SK-N-SH (cell line): ENCODE results near the gene TCF23. TPM values are rescaled to one million over a fixed set of nuclear protein-coding genes. Genes with fewer than 3 reads are reported as not detected.
A peak's percentile ranks its signal among the peaks of the same experiment; 100 is the strongest.

ENCODE experiments used
- CTCF ChIA-PET: fragments of 300-600, 350-600 bp; formaldehyde crosslinking; extraction: SDS; loops from one replicate; lab custom pipeline; 2021; lab: Yijun Ruan, JAX
- POLR2A ChIA-PET: fragments of 350-600 bp; sonication (Branson Sonifier 250); formaldehyde crosslinking; extraction: SDS; loops from one replicate; lab custom pipeline; 2020; ENCODE audit warnings: antibody characterized with exemption, inconsistent platforms; lab: Yijun Ruan, JAX
- DNase-seq: peaks from one replicate; pipeline ENCODE4 v3.0.0; 2012
- H2AFZ ChIP-seq: fragments of 200-600 bp; sonication (generic); 2 replicates; pipeline ENCODE4 v1.8.1; 2016; ENCODE audit warnings: antibody characterized with exemption, mild to moderate bottlenecking, low read depth
- H3F3A ChIP-seq: fragments of 200-600 bp; sonication (generic); replicated peaks from 2 replicates; pipeline ENCODE3; 2016; ENCODE audit warnings: antibody characterized with exemption, mild to moderate bottlenecking; ENCODE audit not compliant: insufficient read depth
- H3K27ac ChIP-seq, 2 experiments: fragments of 200-500 bp in 1 of 2; fragments of 200-600 bp in 1 of 2; sonication (Bioruptor generic) in 1 of 2; sonication (generic), shearing (Covaris generic) in 1 of 2; 2 replicates each; pipeline versions ENCODE4 v1.5.1 to v1.6.1; 2014 to 2016; ENCODE audit warnings: low read depth in 2 of 2, inconsistent platforms in 1 of 2, low read length in 1 of 2, mild to moderate bottlenecking in 1 of 2, mixed read lengths in 1 of 2
- H3K27me3 ChIP-seq: fragments of 200-600 bp; sonication (generic), shearing (Covaris generic); 2 replicates; pipeline ENCODE4 v1.6.1; 2016; ENCODE audit warnings: mixed run types; ENCODE audit not compliant: insufficient read depth
- H3K36me3 ChIP-seq, 2 experiments: fragments of 200-500 bp in 1 of 2; fragments of 200-600 bp in 1 of 2; sonication (Bioruptor generic) in 1 of 2; sonication (generic) in 1 of 2; replicated peaks in 1 of 2; 2 replicates each; pipeline versions ENCODE3 to v1.5.1; 2014 to 2016; ENCODE audit warnings: low read length in 1 of 2, mild to moderate bottlenecking in 1 of 2; ENCODE audit not compliant: insufficient read depth in 2 of 2, control insufficient read depth in 1 of 2
- H3K4me1 ChIP-seq, 2 experiments: fragments of 200-500 bp in 1 of 2; fragments of 200-600 bp in 1 of 2; sonication (Bioruptor generic) in 1 of 2; sonication (generic), shearing (Covaris generic) in 1 of 2; 2 replicates each; pipeline versions ENCODE4 v1.5.1 to v1.6.1; 2014 to 2016; ENCODE audit warnings: low read depth in 1 of 2, low read length in 1 of 2, mixed run types in 1 of 2; ENCODE audit not compliant: insufficient read depth in 2 of 2, control insufficient read depth in 1 of 2
- H3K4me2 ChIP-seq: fragments of 200-600 bp; sonication (generic), shearing (Covaris generic); 2 replicates; pipeline ENCODE4 v1.6.1; 2017; ENCODE audit warnings: mixed run types
- H3K4me3 ChIP-seq, 2 experiments: fragments of 200-500 bp in 1 of 2; fragments of 200-600 bp in 1 of 2; sonication (Bioruptor generic) in 1 of 2; sonication (generic), shearing (Covaris generic) in 1 of 2; 2 replicates each; pipeline versions ENCODE4 v1.5.1 to v1.8.1; 2014 to 2016; ENCODE audit warnings: low read depth in 2 of 2, inconsistent platforms in 1 of 2, low read length in 1 of 2, mild to moderate bottlenecking in 1 of 2, mixed read lengths in 1 of 2, moderate library complexity in 1 of 2
- H3K79me2 ChIP-seq: fragments of 200-600 bp; sonication (generic); 2 replicates; pipeline ENCODE4 v1.8.1; 2017; ENCODE audit warnings: mild to moderate bottlenecking; ENCODE audit not compliant: insufficient read depth
- H3K9ac ChIP-seq: fragments of 200-600 bp; sonication (generic); 2 replicates; pipeline ENCODE4 v1.6.1; 2017; ENCODE audit warnings: mixed run types
- H3K9me2 ChIP-seq: fragments of 200-600 bp; sonication (generic); 2 replicates; pipeline ENCODE4 v1.6.1; 2017; ENCODE audit warnings: mixed run types
- H3K9me3 ChIP-seq: fragments of 200-600 bp; sonication (generic); 2 replicates; pipeline ENCODE4 v1.6.1; 2017; ENCODE audit warnings: mixed run types, mild to moderate bottlenecking, moderate library complexity
- H4K20me1 ChIP-seq: fragments of 200-600 bp; sonication (generic); 2 replicates; pipeline ENCODE4 v1.6.1; 2017; ENCODE audit warnings: mild to moderate bottlenecking, mixed run types; ENCODE audit not compliant: insufficient read depth
- CHD2 ChIP-seq: fragments of 150-350 bp; IDR thresholded peaks from 2 replicates; pipeline ENCODE4 v1.6.1; 2018; ENCODE audit warnings: low read length; ENCODE audit not compliant: partially characterized antibody
- ELF1 ChIP-seq: IDR thresholded peaks from 2 replicates; pipeline ENCODE4 v1.4.0; 2012
- FOSL2 ChIP-seq: IDR thresholded peaks from 2 replicates; pipeline ENCODE4 v1.4.0; 2012; ENCODE audit warnings: low read depth, mild to moderate bottlenecking, moderate library complexity, borderline replicate concordance
- FOXJ3 ChIP-seq: sonication (generic); formaldehyde crosslinking; IDR thresholded peaks from 2 replicates; pipeline ENCODE4 v1.5.1; 2020; ENCODE audit warnings: mild to moderate bottlenecking, missing genetic modification reagents
- FOXM1 ChIP-seq: IDR thresholded peaks from 2 replicates; pipeline ENCODE4 v1.4.0; 2012; ENCODE audit warnings: low read depth, mild to moderate bottlenecking
- GABPA ChIP-seq: IDR thresholded peaks from 2 replicates; pipeline ENCODE4 v1.4.0; 2012; ENCODE audit warnings: low read depth, mild to moderate bottlenecking
- GATA2 ChIP-seq: sonication (generic); formaldehyde crosslinking; IDR thresholded peaks from 2 replicates; pipeline ENCODE4 v1.5.0; 2020; ENCODE audit warnings: mild to moderate bottlenecking, missing genetic modification reagents
- JUND ChIP-seq: IDR thresholded peaks from 2 replicates; pipeline ENCODE4 v1.4.0; 2012
- MAX ChIP-seq: IDR thresholded peaks from 2 replicates; pipeline ENCODE4 v1.4.0; 2012; ENCODE audit warnings: low read depth
- POLR2AphosphoS5 ChIP-seq: IDR thresholded peaks from 2 replicates; pipeline ENCODE4 v1.6.1; 2012; ENCODE audit warnings: low read depth, low read length
- RAD21 ChIP-seq: IDR thresholded peaks from 2 replicates; pipeline ENCODE4 v1.6.1; 2012; ENCODE audit warnings: mild to moderate bottlenecking, low read length
- RFX5 ChIP-seq: IDR thresholded peaks from 2 replicates; pipeline ENCODE4 v1.6.1; 2012; ENCODE audit warnings: mild to moderate bottlenecking, improper control_type of control experiment, low read length
- RXRA ChIP-seq: IDR thresholded peaks from 2 replicates; pipeline ENCODE4 v1.4.0; 2012; ENCODE audit warnings: low read depth, mild to moderate bottlenecking, borderline replicate concordance
- SIN3A ChIP-seq: IDR thresholded peaks from 2 replicates; pipeline ENCODE4 v1.6.1; 2012; ENCODE audit warnings: low read depth, mild to moderate bottlenecking, low read length, moderate library complexity, borderline replicate concordance
- SMC3 ChIP-seq: IDR thresholded peaks from 2 replicates; pipeline ENCODE4 v1.6.1; 2012; ENCODE audit warnings: low read depth, low read length, improper control_type of control experiment
- TAF1 ChIP-seq: IDR thresholded peaks from 2 replicates; pipeline ENCODE4 v1.6.1; 2012; ENCODE audit warnings: low read depth, mild to moderate bottlenecking, low read length, moderate library complexity, borderline replicate concordance
- YY1 ChIP-seq: IDR thresholded peaks from 2 replicates; pipeline ENCODE4 v1.4.0; 2012; ENCODE audit warnings: low read depth, mild to moderate bottlenecking
- WGBS: methylation state at CpG from one replicate; pipeline ENCODE4 v1.1.6; 2017; ENCODE audit warnings: low lambda C conversion rate; 5-methylcytosine and 5-hydroxymethylcytosine counted together
- polyA plus RNA-seq, 3 experiments: library from polyadenylated mRNA; depleted of rRNA; stranded (reverse); fragments of >200 nt; gene quantifications; 2 replicates each; pipeline ENCODE4 v1.2.3, GENCODE V29; 2012
- TF ChIP-seq, protein P1 (sequence below): fragments of 200-600 bp; sonication (generic); IDR thresholded peaks from 2 replicates; pipeline ENCODE4 v1.6.1; 2017; ENCODE audit warnings: antibody characterized with exemption, mild to moderate bottlenecking, moderate library complexity
- TF ChIP-seq, protein P2 (sequence below): fragments of 150-350 bp; IDR thresholded peaks from 2 replicates; pipeline ENCODE4 v1.6.1; 2016; ENCODE audit warnings: mild to moderate bottlenecking, low read depth, low read length

The TCF23 gene
- polyA plus RNA-seq, 1 of the 3 experiments (the other 2 are of a cell fraction), result not detected

DNA sequence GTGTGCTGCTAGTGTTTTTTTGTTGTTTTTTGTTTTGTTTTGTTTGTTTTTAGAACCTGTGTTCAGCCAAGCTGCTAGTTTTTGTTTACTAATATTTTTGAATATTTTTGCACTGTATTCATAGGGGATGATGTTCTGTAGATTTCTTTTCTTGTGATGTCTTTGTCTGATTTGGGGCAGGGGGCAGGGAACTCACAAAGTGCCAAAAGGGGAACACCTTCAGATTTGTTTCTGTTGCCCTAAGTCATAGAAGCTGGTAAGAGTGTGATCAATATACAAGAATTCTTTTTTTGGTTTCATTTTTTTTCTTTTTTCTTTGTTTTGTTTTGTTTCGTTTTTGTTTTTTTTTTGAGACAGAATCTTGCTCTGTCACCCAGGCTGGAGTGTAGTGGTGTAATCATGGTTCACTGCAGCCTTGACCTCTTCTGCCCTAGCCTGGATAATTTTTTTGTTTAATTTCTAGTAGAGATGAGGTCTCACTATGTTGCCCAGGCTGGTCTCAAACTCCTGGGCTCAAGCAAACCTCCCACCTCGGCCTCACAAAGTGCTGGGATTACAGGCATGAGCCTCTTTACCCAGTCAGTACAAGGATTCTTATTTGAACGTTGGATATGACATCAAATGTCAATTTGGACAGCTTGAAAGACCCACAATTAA lies 30.7 kb downstream of the TCF23 start:
- Histone ChIP-seq H3K4me1 (peaks cover 3 to 29% of the 10 kb centered on the region in 2 experiments; a peak in 3 of 4 replicates), H3K4me2 (peak overlapping the region; percentile 36; the same call in 1 of the 2 replicates)
- POLR2A ChIA-PET, result no interaction called here

More for the DNA sequence above, 30.7 kb downstream of the TCF23 start:
- Histone ChIP-seq H3K9ac (peak overlapping the region; percentile 20), H4K20me1 (no peaks in the 10 kb centered on the region), H2AFZ (no peak overlapping the region; the same call in 1 of the 2 replicates), H3K27me3 (no peaks in the 10 kb centered on the region), H3K79me2 (no peaks in the 10 kb centered on the region), H3K27ac (peak overlapping the region in 1 of 2 experiments; percentile 80; a peak in 1 of 4 replicates), H3K4me3 (no peak overlapping the region), H3K9me2 (no peaks in the 10 kb centered on the region), H3F3A (peaks cover 4% of the 10 kb centered on the region), H3K36me3 (no peaks in the 10 kb centered on the region), H3K9me3 (no peaks in the 10 kb centered on the region)
- WGBS, result 34% methylated on average over 3 of the region's 3 CpGs
- CTCF ChIA-PET, result interaction anchor here (1.8 to 4.0 kb wide), 2 partner anchors 10 to 12 kb away, joined by 9 to 24 read pairs; no protein-coding TSS in a partner anchor
- no peak for DNase-seq
- TF ChIP-seq YY1 (no peak), SIN3A (no peak), RAD21 (no peak), SMC3 (no peak), GABPA (no peak), MAX (no peak), FOXJ3 (CRISPR knock-in tag) (no peak), CHD2 (no peak), RFX5 (no peak), GATA2 (CRISPR knock-in tag) (no peak), JUND (no peak), ELF1 (no peak), TAF1 (no peak), FOSL2 (no peak), POLR2AphosphoS5 (no peak), FOXM1 (no peak), RXRA (no peak)
- TF ChIP-seq, protein P1, sequence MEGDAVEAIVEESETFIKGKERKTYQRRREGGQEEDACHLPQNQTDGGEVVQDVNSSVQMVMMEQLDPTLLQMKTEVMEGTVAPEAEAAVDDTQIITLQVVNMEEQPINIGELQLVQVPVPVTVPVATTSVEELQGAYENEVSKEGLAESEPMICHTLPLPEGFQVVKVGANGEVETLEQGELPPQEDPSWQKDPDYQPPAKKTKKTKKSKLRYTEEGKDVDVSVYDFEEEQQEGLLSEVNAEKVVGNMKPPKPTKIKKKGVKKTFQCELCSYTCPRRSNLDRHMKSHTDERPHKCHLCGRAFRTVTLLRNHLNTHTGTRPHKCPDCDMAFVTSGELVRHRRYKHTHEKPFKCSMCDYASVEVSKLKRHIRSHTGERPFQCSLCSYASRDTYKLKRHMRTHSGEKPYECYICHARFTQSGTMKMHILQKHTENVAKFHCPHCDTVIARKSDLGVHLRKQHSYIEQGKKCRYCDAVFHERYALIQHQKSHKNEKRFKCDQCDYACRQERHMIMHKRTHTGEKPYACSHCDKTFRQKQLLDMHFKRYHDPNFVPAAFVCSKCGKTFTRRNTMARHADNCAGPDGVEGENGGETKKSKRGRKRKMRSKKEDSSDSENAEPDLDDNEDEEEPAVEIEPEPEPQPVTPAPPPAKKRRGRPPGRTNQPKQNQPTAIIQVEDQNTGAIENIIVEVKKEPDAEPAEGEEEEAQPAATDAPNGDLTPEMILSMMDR, result no peak
- TF ChIP-seq, protein P2, sequence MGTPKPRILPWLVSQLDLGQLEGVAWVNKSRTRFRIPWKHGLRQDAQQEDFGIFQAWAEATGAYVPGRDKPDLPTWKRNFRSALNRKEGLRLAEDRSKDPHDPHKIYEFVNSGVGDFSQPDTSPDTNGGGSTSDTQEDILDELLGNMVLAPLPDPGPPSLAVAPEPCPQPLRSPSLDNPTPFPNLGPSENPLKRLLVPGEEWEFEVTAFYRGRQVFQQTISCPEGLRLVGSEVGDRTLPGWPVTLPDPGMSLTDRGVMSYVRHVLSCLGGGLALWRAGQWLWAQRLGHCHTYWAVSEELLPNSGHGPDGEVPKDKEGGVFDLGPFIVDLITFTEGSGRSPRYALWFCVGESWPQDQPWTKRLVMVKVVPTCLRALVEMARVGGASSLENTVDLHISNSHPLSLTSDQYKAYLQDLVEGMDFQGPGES, result no peak
